ENCODE data around the gene RABGEF1.
A peak's percentile ranks its signal among the peaks of the same experiment; 100 is the strongest.
"Not testable (repeated sequence)": the region's sequence is repeated elsewhere in the genome, so short reads cannot be mapped to it uniquely, and the experiment has no call there.

The RABGEF1 gene
- 6.2 to 12.5 reads per million in 2 donors for total RNA-seq

- peak; percentile 92 to 98 (median 96) for DNase-seq
These were observed at the start of gene RABGEF1 for GRCh38 chr7:66740302-66740979. Gene RABGEF1 (plus strand): TSS chr7:66740733. CDS start chr7:66771900, 31,167 bp downstream.

DNA sequence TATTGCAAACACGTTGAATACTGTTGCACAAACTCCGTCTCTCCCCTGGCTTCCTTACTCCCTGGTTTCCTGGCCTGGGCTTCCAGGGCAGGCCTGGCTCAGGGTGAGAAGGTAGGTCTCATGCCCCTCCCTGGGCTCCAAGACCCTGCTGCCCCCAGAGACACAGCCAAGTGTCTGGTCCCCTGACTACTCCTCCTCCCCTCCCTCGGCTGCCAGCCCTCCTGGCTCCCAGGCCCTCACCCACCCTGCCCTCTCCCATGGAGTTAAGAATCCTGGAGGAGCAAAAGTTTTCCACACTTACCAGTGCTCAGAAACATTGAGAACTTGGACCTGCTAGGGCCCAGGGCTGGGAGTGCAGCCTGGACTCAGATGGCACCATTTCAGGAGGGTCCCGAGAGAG, 47.2 kb upstream of the RABGEF1 start:
- DNase-seq: no peak

- DNase-seq: no peak
These were observed 46.2 kb upstream of the RABGEF1 start for GRCh38 chr7:66694286-66694685.

GRCh38 chr7:66695417-66695816, 45.1 kb upstream of the RABGEF1 start:
- DNase-seq: not testable (repeated sequence)

- DNase-seq: not testable (repeated sequence)
These were observed 44.4 kb upstream of the RABGEF1 start for GRCh38 chr7:66696134-66696533.

DNA sequence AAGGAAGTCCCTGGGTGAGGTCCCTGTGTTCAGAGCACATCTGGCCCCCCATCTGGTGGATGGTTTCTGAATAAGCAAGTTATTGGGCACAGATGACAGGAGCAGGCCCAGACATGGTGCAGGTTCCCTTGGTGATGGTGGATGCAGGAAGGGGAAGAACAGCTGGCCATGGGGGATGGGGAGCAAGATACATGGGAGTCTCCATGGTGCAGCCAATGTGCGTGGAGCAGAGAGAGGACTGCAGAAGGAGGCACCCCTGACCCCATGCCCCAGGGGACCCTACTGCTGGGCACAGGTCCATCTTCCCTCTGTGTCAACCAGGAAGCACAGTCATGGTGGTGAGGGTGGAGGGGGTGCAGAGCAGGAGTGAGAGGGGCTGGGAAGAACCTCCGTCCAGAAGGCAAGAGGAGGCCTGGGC, 43.8 kb upstream of the RABGEF1 start:
- no peak for DNase-seq

GRCh38 chr7:66697449-66698438, 42.8 kb upstream of the RABGEF1 start:
- DNase-seq: no peak

- no peak for DNase-seq
These were observed 41.8 kb upstream of the RABGEF1 start for GRCh38 chr7:66698652-66699205.

DNA sequence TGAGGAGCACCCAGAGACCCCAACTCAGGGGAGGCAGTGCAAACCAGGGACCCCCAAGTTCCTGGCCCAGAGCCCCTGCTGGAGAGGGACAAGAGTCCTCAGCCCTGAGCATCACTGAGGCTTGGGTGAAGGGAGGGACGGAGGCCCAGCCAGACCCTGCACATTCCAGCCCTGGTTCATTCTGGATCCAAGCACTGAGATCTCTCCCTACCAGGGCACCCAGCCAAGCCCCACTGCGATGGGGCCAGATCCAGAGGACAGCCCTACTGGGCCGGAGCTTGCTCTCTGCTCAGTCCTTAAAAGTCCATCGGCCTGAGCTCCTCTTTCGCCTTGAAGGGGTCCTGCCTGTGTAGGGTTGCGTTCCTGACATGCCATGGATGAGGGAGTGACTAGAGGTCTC, 40.5 kb upstream of the RABGEF1 start:
- DNase-seq: no peak

- DNase-seq: no peak
These were observed 39.9 kb upstream of the RABGEF1 start for GRCh38 chr7:66700633-66701131.

DNA sequence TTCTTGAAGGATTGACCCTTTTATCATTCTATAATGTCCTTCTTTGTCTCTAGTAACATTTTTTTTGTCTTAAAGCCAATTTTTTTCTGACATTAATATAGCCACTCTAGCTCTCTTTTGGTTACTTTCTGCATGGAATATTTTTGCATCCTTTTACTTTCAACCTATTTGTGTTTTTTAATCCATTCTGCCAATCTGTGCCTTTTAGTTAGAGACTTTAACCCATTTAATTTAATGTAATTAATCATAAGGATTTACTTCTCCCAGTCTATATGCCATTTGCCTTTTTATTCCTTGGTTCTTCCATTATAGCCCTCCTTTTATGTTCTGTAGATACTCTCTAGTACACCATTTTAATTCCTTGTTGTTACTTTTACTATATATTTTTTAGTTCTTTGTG, 32.7 kb upstream of the RABGEF1 start:
- no peak for DNase-seq

- DNase-seq: not testable (repeated sequence)
These were observed 29.8 kb upstream of the RABGEF1 start for GRCh38 chr7:66710752-66711151.

DNA sequence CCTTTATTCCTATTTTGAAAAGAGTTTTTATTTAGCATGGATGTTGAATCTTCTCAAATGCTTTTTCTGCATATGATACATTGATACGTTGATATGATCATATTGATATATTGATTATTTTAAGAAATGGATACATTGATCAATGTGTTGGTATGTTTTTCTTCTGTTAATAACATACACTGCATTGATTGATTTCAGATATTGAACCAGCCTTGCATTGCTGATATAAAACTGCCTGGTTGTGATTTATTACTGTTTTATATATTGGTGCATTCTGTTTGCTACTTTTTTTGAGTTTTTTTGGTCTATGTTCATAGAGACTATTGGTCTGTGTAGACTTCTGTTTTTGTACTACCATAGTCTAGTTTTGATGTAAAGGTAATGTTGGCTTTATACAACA, 26.8 kb upstream of the RABGEF1 start:
- no peak for DNase-seq

- not testable (repeated sequence) for DNase-seq
These were observed 23.9 kb upstream of the RABGEF1 start for GRCh38 chr7:66716634-66717033.

GRCh38 chr7:66720561-66720960, 20.0 kb upstream of the RABGEF1 start:
- DNase-seq: no peak

- DNase-seq: no peak
These were observed 14.7 kb upstream of the RABGEF1 start for GRCh38 chr7:66725843-66726242.

GRCh38 chr7:66727058-66727457, 13.5 kb upstream of the RABGEF1 start:
- DNase-seq: no peak

DNA sequence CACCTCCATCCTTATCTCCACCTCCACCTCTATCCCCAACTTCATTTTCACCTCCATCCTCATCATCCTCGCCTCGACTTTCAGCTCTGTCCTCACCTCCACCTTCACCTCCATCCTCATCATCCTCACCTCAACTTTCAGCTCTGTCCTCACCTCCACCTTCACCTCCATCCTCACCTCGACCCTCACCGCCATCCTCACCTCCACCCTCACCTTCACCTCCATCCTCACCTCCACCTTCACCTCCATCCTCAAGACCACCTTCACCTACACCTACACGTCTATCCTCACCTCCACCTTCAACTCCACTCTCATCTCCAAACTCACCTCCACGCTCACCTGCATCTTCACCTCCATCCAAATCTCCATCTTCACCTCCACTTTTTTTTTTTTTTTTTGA, 12.0 kb upstream of the RABGEF1 start:
- DNase-seq: no peak

DNA sequence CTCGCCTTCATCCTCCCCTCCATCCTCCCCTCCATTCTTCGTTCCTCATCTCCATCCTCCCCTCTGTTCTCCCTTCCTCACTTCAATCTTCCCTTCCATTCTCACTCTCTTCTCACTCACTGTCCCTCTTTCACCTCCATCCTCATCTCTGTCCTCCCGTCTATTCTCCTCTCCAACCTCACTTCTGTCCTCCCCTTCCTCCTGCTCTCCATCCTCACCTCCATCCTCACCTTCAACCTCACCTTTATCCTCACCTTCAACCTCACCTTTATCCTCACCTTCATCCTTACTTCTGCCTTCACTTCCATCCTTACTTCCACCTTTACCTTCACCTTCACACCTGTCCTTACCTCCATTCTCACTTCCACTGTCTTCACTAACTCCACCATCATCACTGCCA, 11.3 kb upstream of the RABGEF1 start:
- DNase-seq: no peak

- DNase-seq: no peak
These were observed 8.5 kb upstream of the RABGEF1 start for GRCh38 chr7:66731986-66732385.

- no peak for DNase-seq
These were observed 8.1 kb upstream of the RABGEF1 start for GRCh38 chr7:66732439-66732838.

DNA sequence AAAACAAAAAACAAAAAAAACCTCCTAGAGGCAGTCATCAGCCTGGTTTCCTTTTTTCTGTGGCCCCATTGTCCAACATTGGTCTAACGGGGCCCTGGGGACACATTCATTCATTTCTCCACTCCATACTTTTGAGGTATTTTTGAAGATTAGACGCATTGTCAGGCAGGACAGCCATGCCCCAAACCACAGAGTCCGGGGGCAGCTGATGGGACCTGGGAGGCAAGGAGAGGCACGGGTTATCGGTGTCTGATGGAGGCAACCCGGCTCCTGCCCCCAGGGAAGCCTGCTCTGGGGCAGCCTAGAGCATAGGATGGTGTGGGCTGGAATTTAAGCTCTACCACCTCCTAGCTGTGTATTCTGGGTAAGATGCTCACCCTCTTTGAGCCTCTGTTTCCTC, 6.5 kb upstream of the RABGEF1 start:
- DNase-seq: no peak

DNA sequence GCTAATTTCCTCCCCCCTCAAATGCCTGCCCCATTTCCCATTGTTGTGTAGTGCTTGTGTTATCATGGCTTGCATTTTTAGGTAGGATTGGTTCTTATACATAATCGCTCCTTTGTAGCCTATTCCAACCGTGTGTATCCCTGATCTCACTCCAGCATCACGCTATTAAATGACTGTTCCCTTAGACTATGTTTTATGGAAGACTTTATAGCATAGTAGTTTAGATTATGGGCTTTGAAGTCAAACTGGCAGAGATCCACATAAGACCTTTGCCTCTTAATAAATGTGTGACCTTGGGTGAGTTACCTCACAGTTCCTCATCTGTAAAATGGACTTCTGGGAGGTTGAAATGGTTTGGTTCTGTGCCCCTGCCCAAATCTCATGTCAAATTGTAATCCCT, 5.4 kb upstream of the RABGEF1 start:
- no peak for DNase-seq

Data from T-helper 2 cell (primary cell).